Measurements from ENCODE around the gene PERM1. TPM values are rescaled to one million over a fixed set of nuclear protein-coding genes. Genes with fewer than 3 reads are reported as not detected.

The PERM1 gene
- total and polyA plus RNA-seq, 2 of the 13 experiments (the other 11 are each of a cell fraction or from before 2014, with no cell fraction given) = 0.04 to 0.29 TPM

DNA sequence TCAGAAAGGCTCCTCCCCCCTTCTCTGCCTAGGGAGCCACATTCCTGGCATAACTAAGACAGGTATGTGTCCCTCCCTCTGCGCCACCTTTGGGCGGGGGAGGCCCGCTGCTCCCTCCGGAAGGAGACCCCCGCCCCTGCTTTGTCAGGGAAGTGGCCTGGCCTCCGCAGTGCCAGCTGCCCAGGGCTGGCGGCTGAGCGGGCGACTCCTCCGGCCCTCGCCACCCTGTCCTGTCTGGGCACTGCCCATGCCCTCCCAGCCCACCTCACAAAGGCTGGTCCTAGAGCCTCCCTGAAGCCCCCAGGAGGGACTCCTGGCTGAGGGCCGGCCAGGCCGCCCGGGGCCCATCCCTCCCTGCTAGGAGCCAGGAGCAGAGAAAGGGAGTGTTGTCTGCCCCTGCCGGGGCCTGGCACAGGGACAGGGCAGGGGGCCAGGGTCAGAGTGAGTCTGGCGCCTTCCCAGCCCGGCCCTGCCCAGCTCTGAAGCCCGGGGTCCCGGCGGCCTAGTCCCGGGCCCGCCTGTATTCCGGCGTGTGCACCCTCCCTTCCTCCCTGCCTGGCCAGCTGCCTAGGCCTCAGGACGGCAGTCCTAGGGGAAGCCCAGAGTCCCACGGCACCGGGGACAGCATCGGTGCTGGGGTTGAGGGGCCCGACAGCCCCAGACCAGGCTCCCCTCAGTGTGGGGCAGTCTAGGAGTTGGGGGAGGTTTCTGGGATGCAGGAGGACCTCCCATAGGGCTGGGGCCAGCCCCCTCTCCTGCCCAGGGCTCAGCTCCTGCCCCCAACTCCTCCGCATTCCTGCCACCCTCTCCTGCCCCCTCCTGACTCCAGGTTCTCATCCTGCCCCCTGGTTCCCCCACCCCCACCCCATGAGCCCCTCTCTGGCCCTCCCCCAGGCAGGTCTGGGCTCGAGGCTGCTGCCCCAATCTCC is 43.1 kb upstream of the PERM1 start (continued):
- TF ChIP-seq GABPB1 (CRISPR knock-in tag; IDR thresholded peaks at IDR 0.05) (peak; percentile 39; the same call in 1 of the 2 replicates), HOXA3 (CRISPR knock-in tag; IDR thresholded peaks at IDR 0.05) (peak; percentile 38), RBM39 (IDR thresholded peaks at IDR 0.05; ENCODE audit: low read depth, low read length, poor library complexity, severe bottlenecking) (no peak), SP5 (CRISPR knock-in tag; IDR thresholded peaks at IDR 0.05; ENCODE audit: borderline replicate concordance, low read depth) (peak; percentile 68; the same call in 1 of the 2 replicates), TEAD3 (CRISPR knock-in tag; optimal IDR thresholded peaks at IDR 0.05; ENCODE audit: borderline replicate concordance) (peak; percentile 99), FOSL2 (CRISPR knock-in tag; IDR thresholded peaks at IDR 0.05) (peak; percentile 78), ELF3 (CRISPR knock-in tag; IDR thresholded peaks at IDR 0.05) (no peak), ZNF883 (CRISPR knock-in tag; IDR thresholded peaks at IDR 0.05; ENCODE audit: not compliant biosample characterization) (no peak), EP300 (IDR thresholded peaks at IDR 0.05; ENCODE audit: low read depth in 2 of 2, low read length in 2 of 2) (no peak), EP300 (CRISPR knock-in tag; IDR thresholded peaks at IDR 0.05; ENCODE audit: borderline replicate concordance) (peak; percentile 41; the same call in 1 of the 2 replicates), IKZF1 (IDR thresholded peaks at IDR 0.05) (no peak), SMARCE1 (IDR thresholded peaks at IDR 0.05; ENCODE audit: borderline replicate concordance) (no peak), ZSCAN20 (CRISPR knock-in tag; IDR thresholded peaks at IDR 0.05; ENCODE audit: borderline replicate concordance) (no peak), SOX6 (IDR thresholded peaks at IDR 0.05) (no peak), SOX6 (CRISPR knock-in tag; IDR thresholded peaks at IDR 0.05) (no peak)
- TF ChIP-seq, protein P1, sequence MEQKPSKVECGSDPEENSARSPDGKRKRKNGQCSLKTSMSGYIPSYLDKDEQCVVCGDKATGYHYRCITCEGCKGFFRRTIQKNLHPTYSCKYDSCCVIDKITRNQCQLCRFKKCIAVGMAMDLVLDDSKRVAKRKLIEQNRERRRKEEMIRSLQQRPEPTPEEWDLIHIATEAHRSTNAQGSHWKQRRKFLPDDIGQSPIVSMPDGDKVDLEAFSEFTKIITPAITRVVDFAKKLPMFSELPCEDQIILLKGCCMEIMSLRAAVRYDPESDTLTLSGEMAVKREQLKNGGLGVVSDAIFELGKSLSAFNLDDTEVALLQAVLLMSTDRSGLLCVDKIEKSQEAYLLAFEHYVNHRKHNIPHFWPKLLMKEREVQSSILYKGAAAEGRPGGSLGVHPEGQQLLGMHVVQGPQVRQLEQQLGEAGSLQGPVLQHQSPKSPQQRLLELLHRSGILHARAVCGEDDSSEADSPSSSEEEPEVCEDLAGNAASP (CRISPR knock-in tag; IDR thresholded peaks at IDR 0.05; ENCODE audit: borderline replicate concordance) = no peak
- TF ChIP-seq, protein P2, sequence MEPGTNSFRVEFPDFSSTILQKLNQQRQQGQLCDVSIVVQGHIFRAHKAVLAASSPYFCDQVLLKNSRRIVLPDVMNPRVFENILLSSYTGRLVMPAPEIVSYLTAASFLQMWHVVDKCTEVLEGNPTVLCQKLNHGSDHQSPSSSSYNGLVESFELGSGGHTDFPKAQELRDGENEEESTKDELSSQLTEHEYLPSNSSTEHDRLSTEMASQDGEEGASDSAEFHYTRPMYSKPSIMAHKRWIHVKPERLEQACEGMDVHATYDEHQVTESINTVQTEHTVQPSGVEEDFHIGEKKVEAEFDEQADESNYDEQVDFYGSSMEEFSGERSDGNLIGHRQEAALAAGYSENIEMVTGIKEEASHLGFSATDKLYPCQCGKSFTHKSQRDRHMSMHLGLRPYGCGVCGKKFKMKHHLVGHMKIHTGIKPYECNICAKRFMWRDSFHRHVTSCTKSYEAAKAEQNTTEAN (CRISPR knock-in tag; conservative IDR thresholded peaks at IDR 0.05) = no peak
- TF ChIP-seq, protein P3, sequence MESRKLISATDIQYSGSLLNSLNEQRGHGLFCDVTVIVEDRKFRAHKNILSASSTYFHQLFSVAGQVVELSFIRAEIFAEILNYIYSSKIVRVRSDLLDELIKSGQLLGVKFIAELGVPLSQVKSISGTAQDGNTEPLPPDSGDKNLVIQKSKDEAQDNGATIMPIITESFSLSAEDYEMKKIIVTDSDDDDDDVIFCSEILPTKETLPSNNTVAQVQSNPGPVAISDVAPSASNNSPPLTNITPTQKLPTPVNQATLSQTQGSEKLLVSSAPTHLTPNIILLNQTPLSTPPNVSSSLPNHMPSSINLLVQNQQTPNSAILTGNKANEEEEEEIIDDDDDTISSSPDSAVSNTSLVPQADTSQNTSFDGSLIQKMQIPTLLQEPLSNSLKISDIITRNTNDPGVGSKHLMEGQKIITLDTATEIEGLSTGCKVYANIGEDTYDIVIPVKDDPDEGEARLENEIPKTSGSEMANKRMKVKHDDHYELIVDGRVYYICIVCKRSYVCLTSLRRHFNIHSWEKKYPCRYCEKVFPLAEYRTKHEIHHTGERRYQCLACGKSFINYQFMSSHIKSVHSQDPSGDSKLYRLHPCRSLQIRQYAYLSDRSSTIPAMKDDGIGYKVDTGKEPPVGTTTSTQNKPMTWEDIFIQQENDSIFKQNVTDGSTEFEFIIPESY (CRISPR knock-in tag; IDR thresholded peaks at IDR 0.05) = peak; percentile 85
- TF ChIP-seq, protein P4, sequence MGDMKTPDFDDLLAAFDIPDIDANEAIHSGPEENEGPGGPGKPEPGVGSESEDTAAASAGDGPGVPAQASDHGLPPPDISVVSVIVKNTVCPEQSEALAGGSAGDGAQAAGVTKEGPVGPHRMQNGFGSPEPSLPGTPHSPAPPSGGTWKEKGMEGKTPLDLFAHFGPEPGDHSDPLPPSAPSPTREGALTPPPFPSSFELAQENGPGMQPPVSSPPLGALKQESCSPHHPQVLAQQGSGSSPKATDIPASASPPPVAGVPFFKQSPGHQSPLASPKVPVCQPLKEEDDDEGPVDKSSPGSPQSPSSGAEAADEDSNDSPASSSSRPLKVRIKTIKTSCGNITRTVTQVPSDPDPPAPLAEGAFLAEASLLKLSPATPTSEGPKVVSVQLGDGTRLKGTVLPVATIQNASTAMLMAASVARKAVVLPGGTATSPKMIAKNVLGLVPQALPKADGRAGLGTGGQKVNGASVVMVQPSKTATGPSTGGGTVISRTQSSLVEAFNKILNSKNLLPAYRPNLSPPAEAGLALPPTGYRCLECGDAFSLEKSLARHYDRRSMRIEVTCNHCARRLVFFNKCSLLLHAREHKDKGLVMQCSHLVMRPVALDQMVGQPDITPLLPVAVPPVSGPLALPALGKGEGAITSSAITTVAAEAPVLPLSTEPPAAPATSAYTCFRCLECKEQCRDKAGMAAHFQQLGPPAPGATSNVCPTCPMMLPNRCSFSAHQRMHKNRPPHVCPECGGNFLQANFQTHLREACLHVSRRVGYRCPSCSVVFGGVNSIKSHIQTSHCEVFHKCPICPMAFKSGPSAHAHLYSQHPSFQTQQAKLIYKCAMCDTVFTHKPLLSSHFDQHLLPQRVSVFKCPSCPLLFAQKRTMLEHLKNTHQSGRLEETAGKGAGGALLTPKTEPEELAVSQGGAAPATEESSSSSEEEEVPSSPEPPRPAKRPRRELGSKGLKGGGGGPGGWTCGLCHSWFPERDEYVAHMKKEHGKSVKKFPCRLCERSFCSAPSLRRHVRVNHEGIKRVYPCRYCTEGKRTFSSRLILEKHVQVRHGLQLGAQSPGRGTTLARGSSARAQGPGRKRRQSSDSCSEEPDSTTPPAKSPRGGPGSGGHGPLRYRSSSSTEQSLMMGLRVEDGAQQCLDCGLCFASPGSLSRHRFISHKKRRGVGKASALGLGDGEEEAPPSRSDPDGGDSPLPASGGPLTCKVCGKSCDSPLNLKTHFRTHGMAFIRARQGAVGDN (CRISPR knock-in tag; IDR thresholded peaks at IDR 0.05) = peak; percentile 44
- TF ChIP-seq, protein P5, sequence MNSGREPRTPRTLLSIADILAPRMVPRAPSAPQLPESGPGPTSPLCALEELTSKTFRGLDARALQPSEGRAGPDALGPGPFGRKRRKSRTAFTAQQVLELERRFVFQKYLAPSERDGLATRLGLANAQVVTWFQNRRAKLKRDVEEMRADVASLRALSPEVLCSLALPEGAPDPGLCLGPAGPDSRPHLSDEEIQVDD (CRISPR knock-in tag; IDR thresholded peaks at IDR 0.05; ENCODE audit: borderline replicate concordance) = no peak
